Neural progenitor cell (in vitro differentiated cells): ENCODE measurements around the gene RNF167. TPM values are rescaled to one million over a fixed set of nuclear protein-coding genes. Genes with fewer than 3 reads are reported as not detected.

Experiments
- DNase-seq: peaks from one replicate; pipeline ENCODE4 v3.0.0-alpha.2; 2016; ENCODE audit warnings: low spot score
- H2AFZ ChIP-seq: fragments of 200-600 bp; sonication (generic); replicated peaks from 2 replicates; pipeline ENCODE4 v1.6.1; 2016; ENCODE audit warnings: antibody characterized with exemption
- H3F3A ChIP-seq: fragments of 200-600 bp; sonication (generic); 2 replicates; pipeline ENCODE4 v1.6.1; 2016; ENCODE audit warnings: antibody characterized with exemption, low read depth
- H3K27ac ChIP-seq: fragments of 200-600 bp; sonication (generic); 2 replicates; pipeline ENCODE4 v1.5.1; 2016; ENCODE audit warnings: mild to moderate bottlenecking
- H3K27me3 ChIP-seq: fragments of 200-600 bp; sonication (generic); 2 replicates; pipeline ENCODE4 v1.6.1; 2016; ENCODE audit warnings: mild to moderate bottlenecking, moderate library complexity
- H3K36me3 ChIP-seq: fragments of 200-600 bp; sonication (generic); 2 replicates; pipeline ENCODE4 v1.5.1; 2016
- H3K4me1 ChIP-seq: fragments of 200-600 bp; sonication (generic); 2 replicates; pipeline ENCODE4 v1.6.1; 2016; ENCODE audit warnings: mixed run types
- H3K4me2 ChIP-seq: fragments of 200-600 bp; sonication (generic); 2 replicates; pipeline ENCODE4 v1.6.1; 2016
- H3K4me3 ChIP-seq: fragments of 200-600 bp; sonication (generic); 2 replicates; pipeline ENCODE4 v1.5.1; 2016
- H3K79me2 ChIP-seq: fragments of 200-600 bp; sonication (generic); 2 replicates; pipeline ENCODE4 v1.6.1; 2016; ENCODE audit warnings: low read depth
- H3K9ac ChIP-seq: fragments of 200-600 bp; sonication (generic); 2 replicates; pipeline ENCODE4 v1.6.1; 2016
- H3K9me3 ChIP-seq: fragments of 200-600 bp; sonication (generic); 2 replicates; pipeline ENCODE4 v1.5.1; 2016; ENCODE audit warnings: low read depth
- H4K20me1 ChIP-seq: fragments of 200-600 bp; sonication (generic); 2 replicates; pipeline ENCODE4 v1.6.1; 2016; ENCODE audit warnings: low read depth
- H3K27ac Mint-ChIP-seq: 3 replicates; pipeline ENCODE4 v1.8.0; 2021; ENCODE audit warnings: mixed read lengths
- H3K27me3 Mint-ChIP-seq: 2 replicates; pipeline ENCODE4 v1.8.0; 2022; ENCODE audit warnings: low read depth, mild to moderate bottlenecking, inconsistent platforms, moderate library complexity, mixed read lengths; ENCODE audit not compliant: insufficient read depth
- H3K36me3 Mint-ChIP-seq: 3 replicates; pipeline ENCODE4 v1.8.0; 2021; ENCODE audit warnings: mixed read lengths
- H3K4me1 Mint-ChIP-seq: 3 replicates; pipeline ENCODE4 v1.8.0; 2021; ENCODE audit warnings: mixed read lengths
- H3K4me3 Mint-ChIP-seq: 3 replicates; pipeline ENCODE4 v1.8.0; 2021; ENCODE audit warnings: mild to moderate bottlenecking, moderate library complexity, mixed read lengths
- H3K9me3 Mint-ChIP-seq: 3 replicates; pipeline ENCODE4 v1.8.0; 2020; ENCODE audit warnings: mixed read lengths
- CTCF ChIP-seq: fragments of 200-600 bp; sonication (generic); IDR thresholded peaks from 2 replicates; pipeline ENCODE4 v1.5.1; 2017; ENCODE audit warnings: antibody characterized with exemption, mild to moderate bottlenecking
- EZH2 ChIP-seq: fragments of 200-600 bp; sonication (generic); IDR thresholded peaks from 2 replicates; pipeline ENCODE4 v1.6.1; 2017; ENCODE audit warnings: antibody characterized with exemption, mild to moderate bottlenecking, moderate library complexity
- EZH2phosphoT487 ChIP-seq: fragments of 200-600 bp; sonication (generic); IDR thresholded peaks from 2 replicates; pipeline ENCODE4 v1.6.1; 2017; ENCODE audit warnings: antibody characterized with exemption
- total RNA-seq: library from RNA; depleted of rRNA; stranded (reverse); fragments of >200 nt; gene quantifications from 2 replicates; pipeline ENCODE4 v1.2.3, GENCODE V29; 2015; ENCODE audit warnings: low replicate concordance

RNF167 gene
- total RNA-seq, 1 donor from 2014 or later, result 43.9 TPM

- H3K27ac Mint-ChIP-seq, result no peak overlapping the region
- H3K9ac ChIP-seq, result no peak overlapping the region
Measured at GRCh38 chr17:4986403-4986802, 46.3 kb downstream of the RNF167 start.

GRCh38 chr17:4986951-4987766, 47.1 kb downstream of the RNF167 start, which contains the start of gene CAMTA2:
CAMTA2 (minus strand) TSS chr17:4987675; CDS start chr17:4986222, 1,453 bp downstream.
- Histone ChIP-seq H4K20me1 (no peaks in the 10 kb centered on the region), H3K27ac (no peak within 1 kb of the TSS), H3K36me3 (no peaks in the 10 kb centered on the region), H3K27me3 (peaks cover 42% of the 10 kb centered on the region), H3F3A (peaks cover 18% of the 10 kb centered on the region), H3K79me2 (no peaks in the 10 kb centered on the region), H3K4me2 (peak within 1 kb of the TSS; percentile 94), H3K9me3 (no peaks in the 10 kb centered on the region), H3K4me1 (peaks cover 6% of the 10 kb centered on the region), H3K4me3 (peak within 1 kb of the TSS; percentile 69), H2AFZ (peak within 1 kb of the TSS; percentile 92), H3K9ac (peak within 1 kb of the TSS; percentile 29)
- Mint-ChIP-seq H3K4me3 (peak within 1 kb of the TSS; percentile 87), H3K4me1 (peaks cover 25% of the 10 kb centered on the region), H3K27me3 (peaks cover 17% of the 10 kb centered on the region), H3K9me3 (no peaks in the 10 kb centered on the region), H3K36me3 (no peaks in the 10 kb centered on the region), H3K27ac (peak within 1 kb of the TSS; percentile 37)
- peak; percentile 87 for DNase-seq
- TF ChIP-seq EZH2, result peak; percentile 72
- TF ChIP-seq CTCF, result peak; percentile 70
- no peak for TF ChIP-seq EZH2phosphoT487

More at GRCh38 chr17:4986403-4986802, 46.3 kb downstream of the RNF167 start:
- no peak for DNase-seq
- Histone ChIP-seq H3F3A (peaks cover 18% of the 10 kb centered on the region), H4K20me1 (no peaks in the 10 kb centered on the region), H3K27ac (no peak overlapping the region), H3K4me3 (peak overlapping the region; percentile 69), H2AFZ (no peak overlapping the region), H3K9me3 (no peaks in the 10 kb centered on the region), H3K36me3 (no peaks in the 10 kb centered on the region), H3K4me2 (peak overlapping the region; percentile 94), H3K4me1 (peaks cover 6% of the 10 kb centered on the region), H3K79me2 (no peaks in the 10 kb centered on the region), H3K27me3 (peaks cover 42% of the 10 kb centered on the region)
- peaks cover 17% of the 10 kb centered on the region for H3K27me3 Mint-ChIP-seq
- no peaks in the 10 kb centered on the region for H3K36me3 Mint-ChIP-seq
- TF ChIP-seq CTCF, result no peak
- TF ChIP-seq EZH2phosphoT487, result no peak
- TF ChIP-seq EZH2, result no peak
- no peaks in the 10 kb centered on the region for H3K9me3 Mint-ChIP-seq
- H3K4me1 Mint-ChIP-seq, result peaks cover 25% of the 10 kb centered on the region
- peak overlapping the region; percentile 86 for H3K4me3 Mint-ChIP-seq

- peak overlapping the region; percentile 29 for H3K9ac ChIP-seq
- peaks cover 25% of the 10 kb centered on the region for H3K4me1 Mint-ChIP-seq
Measured at GRCh38 chr17:4987767-4988567, 47.9 kb downstream of the RNF167 start.

More at GRCh38 chr17:4987767-4988567, 47.9 kb downstream of the RNF167 start:
- H3K27me3 ChIP-seq, result peaks cover 42% of the 10 kb centered on the region
- peaks cover 18% of the 10 kb centered on the region for H3F3A ChIP-seq
- H3K9me3 Mint-ChIP-seq, result no peaks in the 10 kb centered on the region
- H4K20me1 ChIP-seq, result no peaks in the 10 kb centered on the region
- DNase-seq, result no peak
- peaks cover 6% of the 10 kb centered on the region for H3K4me1 ChIP-seq
- no peaks in the 10 kb centered on the region for H3K79me2 ChIP-seq
- H3K9me3 ChIP-seq, result no peaks in the 10 kb centered on the region
- TF ChIP-seq CTCF (no peak), EZH2phosphoT487 (no peak), EZH2 (no peak)
- peak overlapping the region; percentile 87 for H3K4me3 Mint-ChIP-seq
- H3K36me3 ChIP-seq, result no peaks in the 10 kb centered on the region
- no peaks in the 10 kb centered on the region for H3K36me3 Mint-ChIP-seq
- H3K4me3 ChIP-seq, result peak overlapping the region; percentile 69
- H3K27ac ChIP-seq, result no peak overlapping the region
- peak overlapping the region; percentile 92 for H2AFZ ChIP-seq
- H3K27ac Mint-ChIP-seq, result peak overlapping the region; percentile 37
- peak overlapping the region; percentile 94 for H3K4me2 ChIP-seq
- H3K27me3 Mint-ChIP-seq, result peaks cover 15% of the 10 kb centered on the region
